GM23248 (cell line): ENCODE results near the gene FBN1.

ENCODE experiments used
- EZH2 ChIP-seq: fragments of 200-600 bp; sonication (generic); IDR thresholded peaks from 2 replicates; pipeline ENCODE4 v1.6.1; 2018; ENCODE audit warnings: antibody characterized with exemption, mild to moderate bottlenecking; ENCODE audit not compliant: insufficient read depth, poor library complexity, severe bottlenecking
- EZH2phosphoT487 ChIP-seq: fragments of 200-600 bp; sonication (generic); IDR thresholded peaks from 2 replicates; pipeline ENCODE4 v1.6.1; 2018; ENCODE audit warnings: antibody characterized with exemption, moderate library complexity, mild to moderate bottlenecking, low read depth; ENCODE audit not compliant: insufficient read depth

DNA sequence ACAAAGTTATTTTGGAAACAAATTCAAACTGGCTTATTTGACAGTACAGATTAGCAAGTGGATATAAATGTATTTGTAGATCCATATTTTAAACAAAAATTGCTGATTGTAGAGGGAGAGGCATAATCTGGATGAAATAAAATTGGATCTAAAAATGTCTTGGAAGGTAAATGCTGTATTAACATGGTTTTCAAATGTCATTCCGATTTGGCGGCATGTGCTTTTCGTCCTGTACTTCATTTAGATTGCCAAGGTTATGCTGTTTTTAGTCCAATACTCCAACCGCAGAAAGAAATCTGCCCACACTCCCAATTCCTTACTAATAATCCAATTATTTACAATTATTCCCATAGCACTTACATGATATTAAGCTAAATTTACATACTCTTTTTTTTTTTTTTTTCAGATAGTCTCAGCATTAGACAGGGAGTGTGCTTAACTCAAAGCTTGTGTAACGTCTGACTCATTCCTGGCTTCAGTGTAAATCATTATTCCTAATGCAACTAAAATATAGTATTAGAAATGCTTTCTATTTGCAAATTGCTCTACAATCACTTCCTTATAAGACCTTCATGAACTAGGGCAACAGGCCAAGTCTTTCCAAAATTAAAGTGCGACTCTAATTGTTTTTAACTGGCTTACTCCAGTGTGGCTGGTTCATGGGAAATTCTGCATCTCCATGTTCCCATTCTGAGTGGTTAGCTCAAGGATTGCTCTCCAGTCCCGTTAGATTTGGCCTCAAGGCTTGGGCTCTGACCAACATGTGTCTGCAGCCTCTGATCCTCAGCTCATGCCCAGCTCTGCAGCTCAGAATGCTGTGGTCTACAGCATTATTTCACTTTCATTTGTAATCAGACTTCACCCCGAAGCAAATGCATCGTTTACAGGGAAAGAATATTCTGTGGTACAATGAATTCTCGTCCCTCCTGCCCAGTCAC lies 103.9 kb downstream of the FBN1 start:
- no peak for TF ChIP-seq EZH2phosphoT487
- no peak for TF ChIP-seq EZH2
